GM12872 (cell line): ENCODE data around the gene RFT1.

ENCODE experiments used
- CTCF ChIP-seq: IDR thresholded peaks from 3 replicates; pipeline ENCODE4 v1.5.1; 2011; ENCODE audit warnings: low read depth, mild to moderate bottlenecking, low read length, moderate library complexity; ENCODE audit not compliant: insufficient read depth

The RFT1 gene

GRCh38 chr3:53046171-53047170 is 83.8 kb downstream of the RFT1 start:
- peak; percentile 66 for TF ChIP-seq CTCF

GRCh38 chr3:53045518-53046170 is 84.6 kb downstream of the RFT1 start, which contains the start of gene SFMBT1:
TSS of gene SFMBT1 (minus strand) at chr3:53046073. CDS start at chr3:52969128, 76,945 bp downstream.
- no peak for TF ChIP-seq CTCF

GRCh38 chr3:53044711-53045517 is 85.3 kb downstream of the RFT1 start:
- TF ChIP-seq CTCF = no peak

- no peak for TF ChIP-seq CTCF
Observed at GRCh38 chr3:53044371-53044710, 85.9 kb downstream of the RFT1 start.

- TF ChIP-seq CTCF = no peak
Observed at GRCh38 chr3:53043738-53044137, 86.5 kb downstream of the RFT1 start.

- no peak for TF ChIP-seq CTCF
Observed at GRCh38 chr3:53042651-53043050, 87.6 kb downstream of the RFT1 start.

GRCh38 chr3:53040351-53040820 is 89.8 kb downstream of the RFT1 start:
- TF ChIP-seq CTCF = no peak
